ENCODE measurements around the gene TNRC6A. TPM values are rescaled to one million over a fixed set of nuclear protein-coding genes. Genes with fewer than 3 reads are reported as not detected.

TNRC6A gene
- 76.9 TPM for total RNA-seq

DNA sequence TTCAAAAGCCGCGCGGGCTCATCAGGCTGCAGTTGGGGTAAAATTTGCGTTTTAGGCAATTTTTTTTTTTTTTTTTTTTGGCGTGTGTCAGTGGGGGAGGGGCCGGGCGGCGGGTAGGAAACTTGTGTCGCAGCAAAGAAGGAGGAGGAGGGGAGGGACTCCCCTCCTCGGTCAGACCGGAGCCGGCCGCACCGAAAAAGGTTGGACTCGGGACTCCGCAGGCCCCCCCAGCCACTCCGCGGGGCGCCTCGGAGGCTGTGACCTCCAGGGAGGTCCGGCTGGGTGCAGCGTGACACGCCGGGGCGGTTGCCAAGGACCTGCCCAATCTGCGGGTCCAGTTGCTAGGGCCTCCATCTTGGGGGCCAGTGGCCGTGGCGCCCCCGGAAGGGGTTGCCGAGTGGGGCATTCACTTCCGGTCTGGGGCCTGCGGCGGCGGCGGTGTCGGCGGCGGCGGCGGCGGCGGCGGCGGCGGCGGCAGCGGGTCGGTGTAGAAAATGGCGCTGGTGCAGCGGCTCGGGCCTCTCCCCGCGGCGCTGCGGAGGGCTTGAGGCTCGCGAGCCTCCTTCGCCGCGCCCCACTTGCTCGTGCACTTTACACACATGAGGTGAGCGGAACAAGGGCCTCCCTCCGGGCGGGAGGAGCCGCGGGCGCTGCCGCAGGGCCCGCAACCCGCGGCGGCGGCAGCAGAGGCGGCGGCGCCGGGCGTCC is at the start of gene TNRC6A:
Gene TNRC6A, plus strand, starts transcription at position 409 of the 708 bp plus-strand sequence. Its CDS starts 191 bp downstream, at position 600.

DNA sequence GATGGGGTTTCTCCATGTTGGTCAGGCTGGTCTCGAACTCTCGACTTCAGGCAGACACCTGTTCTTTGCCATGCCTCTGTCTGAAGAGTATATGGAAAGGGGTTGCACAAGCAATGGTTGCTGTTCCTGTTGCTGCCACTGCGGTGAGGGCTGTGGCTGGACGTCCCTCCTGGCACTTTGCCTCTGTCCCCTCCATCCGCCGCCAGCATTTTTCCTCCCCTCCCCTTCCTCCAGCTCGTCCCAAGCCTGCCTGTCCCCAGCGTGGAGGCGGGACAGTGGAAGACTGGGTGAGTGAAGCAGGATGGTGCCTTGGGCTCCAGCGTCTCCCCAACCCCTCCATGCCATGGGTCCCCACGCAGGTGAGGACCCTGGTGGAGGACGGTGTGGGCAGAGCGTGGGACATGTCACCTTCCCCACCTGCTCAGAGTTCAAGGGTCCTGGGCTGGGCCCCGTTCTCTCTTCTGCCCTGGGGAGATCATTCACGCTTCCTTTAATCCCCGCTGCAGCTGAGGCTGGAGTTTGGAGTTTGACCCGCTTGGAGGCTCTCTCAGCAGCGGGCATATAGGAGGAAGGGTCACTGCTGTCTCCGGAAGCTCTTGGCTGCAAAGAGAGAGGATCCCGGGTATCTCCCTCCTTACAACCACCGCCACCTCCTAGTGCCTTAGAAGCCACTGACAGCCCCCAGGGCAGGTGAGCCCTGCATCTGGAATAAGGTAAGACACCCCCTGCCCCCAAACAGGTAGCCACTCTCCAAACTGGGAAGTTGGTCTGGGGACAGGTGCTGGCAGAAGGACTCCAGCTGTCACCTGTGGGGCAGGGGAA is 116.5 kb downstream of the TNRC6A start, which contains the start of gene SLC5A11:
Gene SLC5A11, plus strand, starts transcription at position 238 of the 822 bp plus-strand sequence. CDS start 12,681 bp downstream, outside the sequence.

Other genes with a start within 250 kb of the TNRC6A start
- gene RBBP6, start 190.1 kb upstream of the TNRC6A start, total RNA-seq = 71.0 TPM
- gene SLC5A11, start 116.3 kb downstream of the TNRC6A start, total RNA-seq = 3.7 TPM

Measured in metanephros (tissue), 1 donor.